GM18868 (cell line): Measurements from ENCODE around the gene APH1A.
"Not testable (repeated sequence)": the region's sequence is repeated elsewhere in the genome, so short reads cannot be mapped to it uniquely, and the experiment has no call there.

Source experiments
- ATAC-seq: cut with Tn5 transposase; IDR thresholded peaks from one replicate; pipeline ENCODE4 v1.9.1; 2021; ENCODE audit warnings: mild to moderate bottlenecking, moderate library complexity; ENCODE audit not compliant: unreplicated experiment

Gene APH1A

DNA sequence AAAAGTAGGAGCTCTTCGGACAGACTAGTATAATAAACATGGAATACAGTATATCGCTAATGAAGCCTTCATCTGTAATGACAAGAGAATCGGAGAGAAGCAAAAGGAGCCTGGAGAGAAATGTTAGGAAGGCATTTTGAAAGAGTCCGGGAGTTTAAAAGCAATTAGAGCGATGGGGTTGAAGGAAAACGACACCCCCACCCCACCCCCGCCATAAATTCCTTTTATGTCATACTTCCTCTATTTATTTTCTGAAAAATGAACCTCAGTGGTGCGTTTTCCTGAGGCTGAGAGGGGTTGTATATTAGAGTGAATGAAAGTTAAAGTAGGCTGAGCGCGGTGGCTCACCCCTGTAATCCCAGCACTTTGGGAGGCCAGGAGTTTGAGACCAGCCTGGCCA lies 635 bp upstream of the APH1A start:
- ATAC-seq: no peak

GRCh38 chr1:150268340-150268704 lies 494 bp downstream of the APH1A start:
- no peak for ATAC-seq

GRCh38 chr1:150267896-150268295 lies 920 bp downstream of the APH1A start:
- no peak for ATAC-seq

DNA sequence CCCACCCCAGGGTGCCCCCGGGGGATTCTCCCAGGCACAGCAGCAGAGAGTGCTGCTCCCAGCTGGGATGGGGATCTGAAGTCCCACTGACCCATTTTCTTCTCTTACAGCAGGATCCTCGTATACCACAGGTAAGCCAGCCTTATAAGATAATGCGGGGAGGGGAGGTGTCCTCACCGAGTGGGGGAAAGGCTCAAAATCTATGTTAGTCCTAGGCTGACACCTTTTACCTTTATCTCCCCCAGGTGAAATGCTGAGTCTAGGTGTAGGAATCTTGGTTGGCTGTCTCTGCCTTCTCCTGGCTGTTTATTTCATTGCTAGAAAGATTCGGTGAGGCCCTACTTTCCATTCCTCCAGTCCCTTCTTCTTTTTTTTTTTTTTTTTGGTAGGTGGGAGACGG lies 5.3 kb downstream of the APH1A start:
- ATAC-seq: no peak

DNA sequence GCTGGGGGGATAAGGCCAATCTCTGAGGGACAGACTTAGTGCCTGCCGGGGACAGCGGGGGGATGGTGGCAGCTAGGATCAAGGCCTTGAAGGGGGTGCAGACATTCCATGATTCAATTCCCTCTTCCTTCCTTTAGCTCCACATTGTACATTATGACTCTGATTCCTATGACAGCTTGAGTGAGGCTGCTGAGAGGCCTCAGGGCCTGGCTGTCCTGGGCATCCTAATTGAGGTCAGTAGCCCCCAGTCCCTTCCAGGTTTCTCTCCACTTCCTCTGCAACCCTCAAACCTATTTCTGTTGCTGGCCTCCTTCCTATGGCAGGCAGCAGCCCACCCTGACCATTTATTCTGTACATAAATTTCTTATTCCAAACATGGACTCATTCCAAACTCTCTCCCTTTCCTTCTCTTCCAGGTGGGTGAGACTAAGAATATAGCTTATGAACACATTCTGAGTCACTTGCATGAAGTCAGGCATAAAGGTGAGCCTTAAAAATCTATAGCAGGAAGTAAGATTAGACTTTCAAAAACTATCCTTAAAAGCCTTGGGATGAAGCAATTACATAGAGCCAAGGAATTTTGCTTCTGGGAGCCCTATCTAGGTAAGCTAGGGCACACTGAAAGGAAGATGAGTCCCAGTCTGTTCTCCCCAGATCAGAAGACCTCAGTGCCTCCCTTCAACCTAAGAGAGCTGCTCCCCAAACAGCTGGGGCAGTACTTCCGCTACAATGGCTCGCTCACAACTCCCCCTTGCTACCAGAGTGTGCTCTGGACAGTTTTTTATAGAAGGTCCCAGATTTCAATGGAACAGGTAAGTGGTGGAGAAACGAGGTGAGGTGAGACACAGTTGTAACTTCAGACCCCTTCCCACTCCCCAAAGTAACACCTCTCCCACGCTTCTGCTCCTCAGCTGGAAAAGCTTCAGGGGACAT lies 6.2 kb downstream of the APH1A start:
- no peak for ATAC-seq

DNA sequence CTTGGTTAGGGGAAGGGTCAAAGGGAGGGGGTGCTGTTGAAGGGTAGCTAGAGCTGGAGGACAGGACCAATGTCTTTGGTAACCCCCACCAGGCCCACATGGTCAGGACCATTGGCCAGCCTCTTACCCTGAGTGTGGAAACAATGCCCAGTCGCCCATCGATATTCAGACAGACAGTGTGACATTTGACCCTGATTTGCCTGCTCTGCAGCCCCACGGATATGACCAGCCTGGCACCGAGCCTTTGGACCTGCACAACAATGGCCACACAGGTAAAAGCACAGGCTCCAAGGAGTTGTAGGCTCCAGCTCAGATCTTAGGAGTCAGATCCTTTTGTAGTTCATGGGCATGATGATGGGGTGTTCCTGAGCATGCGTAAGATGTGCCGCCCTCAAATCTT lies 7.4 kb downstream of the APH1A start:
- ATAC-seq: no peak

GRCh38 chr1:150259758-150260669 lies 8.8 kb downstream of the APH1A start:
- no peak for ATAC-seq

- no peak for ATAC-seq
Measured at GRCh38 chr1:150259217-150259616, 9.6 kb downstream of the APH1A start.

DNA sequence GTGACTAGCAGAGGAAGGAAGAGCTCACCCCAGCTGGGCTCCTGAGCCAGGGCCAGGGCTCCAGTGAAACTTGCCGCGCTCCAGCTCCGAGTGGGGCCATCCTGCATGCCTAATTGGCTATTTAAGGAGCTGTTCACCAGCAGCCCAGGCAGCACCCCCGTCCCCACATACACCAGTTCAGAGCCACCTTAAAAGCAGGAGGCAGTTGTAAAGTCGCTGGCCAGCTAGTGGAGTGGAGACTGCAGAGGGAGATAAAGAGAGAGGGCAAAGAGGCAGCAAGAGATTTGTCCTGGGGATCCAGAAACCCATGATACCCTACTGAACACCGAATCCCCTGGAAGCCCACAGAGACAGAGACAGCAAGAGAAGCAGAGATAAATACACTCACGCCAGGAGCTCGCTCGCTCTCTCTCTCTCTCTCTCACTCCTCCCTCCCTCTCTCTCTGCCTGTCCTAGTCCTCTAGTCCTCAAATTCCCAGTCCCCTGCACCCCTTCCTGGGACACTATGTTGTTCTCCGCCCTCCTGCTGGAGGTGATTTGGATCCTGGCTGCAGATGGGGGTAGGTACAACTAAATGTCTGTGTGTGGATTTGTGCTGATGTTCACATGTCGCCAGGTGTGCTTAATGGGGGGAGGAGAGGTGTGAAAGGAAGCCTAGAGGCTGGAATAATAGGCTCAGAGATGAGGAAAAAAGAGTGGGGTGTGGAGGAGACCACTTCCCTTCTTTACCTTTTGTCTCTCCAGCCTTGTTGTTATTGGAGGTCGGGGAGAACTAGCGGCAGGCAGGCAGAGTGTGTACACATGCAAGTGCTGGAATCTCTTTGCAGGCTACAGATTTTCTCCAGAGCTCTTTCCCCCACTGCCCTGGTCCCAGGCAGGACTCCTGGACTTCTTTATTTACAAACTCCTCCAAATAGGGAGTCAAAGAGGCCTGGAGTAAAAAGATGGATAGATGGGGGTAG lies 10.9 kb downstream of the APH1A start, which contains the start of gene CA14:
CA14 (plus strand) TSS at position 151 of the 962 bp plus-strand sequence; CDS start at position 506, 355 bp downstream.
- no peak for ATAC-seq

DNA sequence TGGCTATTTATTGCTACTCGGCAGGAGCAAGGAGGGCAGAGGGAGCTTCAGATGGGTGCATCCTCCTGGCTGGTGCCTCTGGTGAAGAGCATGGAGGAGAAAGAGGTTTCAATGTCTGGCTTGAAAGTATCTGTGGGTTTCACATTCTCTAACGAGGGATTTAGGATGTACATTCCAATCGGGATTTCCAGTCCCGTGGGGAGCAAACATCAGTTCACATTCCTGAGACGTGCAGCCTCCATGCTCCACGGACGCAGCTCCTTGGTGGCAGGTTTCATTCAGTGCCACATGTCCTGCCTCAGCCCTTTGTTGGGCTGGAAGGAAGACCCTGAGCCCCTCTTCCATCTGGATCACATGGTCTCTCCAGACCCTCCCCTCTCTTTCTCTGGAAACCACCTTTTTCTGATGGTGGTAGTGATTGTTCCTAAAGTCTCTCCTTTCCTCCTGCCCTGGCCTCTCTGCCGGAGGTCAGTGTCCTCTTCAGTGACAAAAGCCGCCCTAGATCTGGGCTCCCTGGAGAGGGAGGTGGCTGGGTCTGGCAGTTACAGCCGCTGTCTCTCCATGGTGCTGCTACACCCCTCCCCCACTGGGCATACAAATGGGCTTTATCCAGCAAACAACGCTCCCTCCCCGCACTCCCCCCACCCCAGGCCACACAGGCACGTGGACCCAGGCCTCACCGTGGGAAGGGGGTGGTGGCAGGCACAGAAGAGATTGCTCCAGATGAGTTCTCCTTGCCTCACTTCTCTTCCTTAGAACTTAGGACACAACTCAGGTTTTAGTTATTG lies 12.1 kb downstream of the APH1A start:
- no peak for ATAC-seq

DNA sequence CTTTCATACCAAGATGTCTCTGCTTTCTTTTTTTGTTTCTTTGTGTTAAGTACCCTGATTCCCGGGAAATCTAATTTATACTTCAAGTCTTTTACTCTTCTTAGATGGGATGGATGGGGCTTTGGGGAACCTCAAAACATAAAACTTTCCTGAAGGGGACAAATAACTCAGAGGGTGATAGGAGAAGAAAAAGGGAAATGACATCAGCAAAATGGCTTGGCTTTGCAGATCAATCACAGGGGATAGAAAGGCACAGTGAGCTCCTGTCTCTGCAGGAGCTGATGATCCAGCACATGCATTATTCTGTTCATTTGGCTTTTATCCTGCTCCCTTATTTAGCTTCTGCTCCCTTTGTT lies 12.6 kb downstream of the APH1A start:
- ATAC-seq: no peak

- no peak for ATAC-seq
Measured at GRCh38 chr1:150249936-150250335, 18.9 kb downstream of the APH1A start.

GRCh38 chr1:150243003-150243402 lies 25.8 kb downstream of the APH1A start:
- ATAC-seq: no peak

GRCh38 chr1:150237746-150238145 lies 31.1 kb downstream of the APH1A start:
- no peak for ATAC-seq

DNA sequence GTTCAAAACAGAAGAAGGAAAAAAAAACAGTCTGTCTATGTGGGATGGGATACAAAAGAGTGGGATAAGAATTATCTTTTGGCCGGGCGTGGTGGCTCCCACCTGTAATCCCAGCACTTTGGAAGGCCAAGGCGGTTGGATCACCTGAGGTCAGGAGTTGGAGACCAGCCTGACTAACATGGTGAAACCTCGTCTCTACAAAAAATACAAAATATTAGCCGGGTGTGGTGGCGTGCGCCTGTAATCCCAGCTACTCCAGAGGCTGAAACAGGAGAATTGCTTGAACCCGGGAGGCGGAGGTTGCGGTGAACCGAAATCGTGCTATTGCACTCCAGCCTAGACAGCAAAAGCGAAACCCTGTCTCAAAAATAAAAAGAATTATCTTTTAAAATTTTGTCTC lies 31.6 kb downstream of the APH1A start:
- not testable (repeated sequence) for ATAC-seq

- ATAC-seq: no peak
Measured at GRCh38 chr1:150236614-150237100, 32.2 kb downstream of the APH1A start.

DNA sequence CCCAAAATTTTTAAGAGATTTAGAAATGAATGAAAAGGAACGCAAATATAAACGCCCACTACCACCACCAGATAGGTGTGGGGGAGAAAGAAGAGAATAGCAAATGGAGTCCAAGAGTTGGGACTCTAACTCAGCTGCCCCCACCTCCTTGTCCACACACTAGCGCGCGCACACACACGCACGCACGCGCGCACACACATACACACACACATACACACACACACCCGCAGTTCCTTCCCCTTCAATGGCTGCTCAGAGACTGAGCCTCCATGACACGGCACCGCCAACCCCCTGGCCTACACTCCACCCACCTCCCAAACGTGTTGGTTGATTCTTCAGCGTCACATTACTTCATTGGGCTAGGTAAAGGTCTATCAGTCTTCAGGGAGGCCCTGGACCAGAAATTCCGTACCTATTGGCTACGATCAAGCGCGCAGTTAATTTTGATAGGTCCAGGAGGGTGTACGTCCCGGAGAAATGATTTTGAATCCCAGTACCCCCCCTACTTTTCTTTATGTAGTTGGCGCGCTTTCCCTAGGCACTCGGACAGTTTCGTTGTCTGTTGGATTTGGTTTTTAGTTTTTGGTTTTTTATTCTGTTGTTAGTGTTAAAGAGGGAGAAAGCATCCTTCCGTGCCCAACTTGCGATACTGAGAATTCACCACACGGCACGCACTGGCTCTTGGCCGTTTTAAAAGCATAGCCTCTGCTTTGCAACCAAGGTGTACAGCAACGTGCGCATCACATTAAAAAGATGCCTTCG lies 32.8 kb downstream of the APH1A start, which contains the start of gene ANP32E:
ANP32E (minus strand) TSS at position 261 of the 762 bp plus-strand sequence. CDS start 326 bp downstream, outside the sequence.
- peak; percentile 82 for ATAC-seq

GRCh38 chr1:150235294-150235851 lies 33.4 kb downstream of the APH1A start:
- ATAC-seq: no peak
